Transverse colon (tissue), 4 donors: ENCODE results near the gene SAMD5. TPM values are rescaled to one million over a fixed set of nuclear protein-coding genes. Genes with fewer than 3 reads are reported as not detected.

Experiments
- DNase-seq: peaks from one replicate; pipeline ENCODE4 v3.0.0-alpha.2; 2019
- H3K27ac ChIP-seq, 4 donors: fragments of 200-600 bp; sonication (generic); 2 replicates each; pipeline ENCODE4 v1.5.1; 2016 to 2018; ENCODE audit warnings: inconsistent platforms in 4 of 4
- H3K27me3 ChIP-seq: fragments of 200-600 bp; sonication (generic); 2 replicates; pipeline ENCODE4 v1.5.1; 2017; ENCODE audit warnings: inconsistent platforms
- H3K36me3 ChIP-seq, 4 donors: fragments of 200-600 bp; sonication (generic); 2 replicates each; pipeline ENCODE4 v1.5.1; 2017 to 2019; ENCODE audit warnings: inconsistent platforms in 4 of 4
- H3K4me1 ChIP-seq, 4 donors: fragments of 200-600 bp; sonication (generic); 2 replicates each; pipeline ENCODE4 v1.5.1; 2017 to 2020; ENCODE audit warnings: inconsistent platforms in 4 of 4
- H3K4me3 ChIP-seq, 4 donors: fragments of 200-600 bp; sonication (generic); 1 replicate in 1 of 4; 2 replicates in 3 of 4; pipeline versions ENCODE4 v1.5.1 to v1.6.1; 2017 to 2019; ENCODE audit warnings: inconsistent platforms in 4 of 4
- H3K9me3 ChIP-seq, 2 donors: fragments of 200-600 bp; sonication (generic); 2 replicates each; pipeline ENCODE4 v1.5.1; 2017 to 2019; ENCODE audit warnings: inconsistent platforms in 2 of 2
- EP300 ChIP-seq: sonication (generic); formaldehyde crosslinking; IDR thresholded peaks from one replicate; pipeline ENCODE4 v1.6.1; 2017; ENCODE audit warnings: antibody characterized with exemption, low read depth
- POLR2A ChIP-seq: fragments of 450-650 bp; IDR thresholded peaks from one replicate; pipeline ENCODE4 v1.6.1; 2016; ENCODE audit warnings: antibody characterized with exemption, mild to moderate bottlenecking, moderate library complexity
- POLR2AphosphoS5 ChIP-seq, 3 donors: sonication (generic); formaldehyde crosslinking; IDR thresholded peaks; one replicate each; pipeline ENCODE4 v1.6.1; 2016; ENCODE audit warnings: antibody characterized with exemption in 3 of 3
- whole genome bisulfite sequencing, 2 donors: methylation state at CpG; one replicate each; pipeline ENCODE4 v1.1.5; 2018; ENCODE audit warnings: low coverage in 1 of 2; 5-methylcytosine and 5-hydroxymethylcytosine counted together
- in situ Hi-C, 4 donors: fragments of 200-750 bp; cut with MboI; loops; one replicate each; pipeline versions ENCODE4 v1.15.0 to v1.15.1; 2017; ENCODE audit warnings: low sequenced_read_pairs in 3 of 4, low pct_ligation_motif_present in 1 of 4, low pct_unique_long_range_greater_than_20kb in 1 of 4
- intact Hi-C: fragments of 100-400 bp; cut with DNase I; formaldehyde crosslinking; loops from one replicate; pipeline ENCODE4 v1.15.1; 2023; ENCODE audit warnings: low total_unique reads
- total RNA-seq, 4 donors: library from RNA; depleted of rRNA; stranded (reverse); fragments of >200 nt; gene quantifications; one replicate each; pipeline ENCODE4 v1.1.0, GENCODE V29; 2016
- TF ChIP-seq, protein P1 (sequence below), 5 experiments: fragments of 200-600 bp in 3 of 5; fragments of 450-650 bp in 2 of 5; sonication (generic) in 3 of 5; IDR thresholded peaks; 1 replicate in 2 of 5; 2 replicates in 3 of 5; pipeline ENCODE4 v1.5.1; 2016 to 2017; ENCODE audit warnings: antibody characterized with exemption in 5 of 5, inconsistent platforms in 3 of 5, mild to moderate bottlenecking in 2 of 5, moderate library complexity in 1 of 5

Gene SAMD5
- total RNA-seq, 4 donors from 2014 or later, result 1.5 to 7.8 (median 3.7) TPM

DNA sequence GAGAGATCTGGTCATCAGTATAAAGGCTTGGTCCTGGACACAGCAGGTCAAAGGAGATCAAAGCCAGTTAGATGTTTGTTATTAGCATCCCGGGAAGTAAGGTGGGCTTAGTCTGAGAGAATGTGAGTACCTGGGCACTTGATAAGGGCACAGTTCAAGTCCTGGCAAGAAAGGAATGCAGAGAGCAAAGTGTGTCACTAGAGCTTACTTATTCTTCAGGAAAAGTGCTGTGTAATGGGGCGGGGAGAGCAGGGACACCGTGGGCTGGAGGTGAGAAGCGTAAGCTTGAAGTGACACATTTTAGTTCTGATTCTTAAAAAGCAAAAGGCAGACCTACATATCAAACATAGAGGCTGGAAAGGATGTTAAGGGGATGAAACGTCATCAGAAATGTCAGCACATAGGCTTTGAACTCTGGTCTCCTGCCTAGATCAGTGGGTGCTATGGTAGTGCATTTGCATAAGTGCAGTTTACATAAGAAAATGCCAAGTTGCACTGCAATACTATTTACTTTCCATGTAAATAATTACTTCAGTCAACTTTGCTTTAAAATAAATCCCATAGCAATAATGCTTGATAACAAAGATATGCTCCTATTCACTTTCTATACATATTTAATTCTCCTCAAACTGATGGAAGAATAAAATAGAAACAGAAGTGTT lies 2.6 kb downstream of the SAMD5 start:
- H3K4me1 ChIP-seq, result peaks cover 6 to 35% (median 17%) of the 10 kb centered on the region in 4 donors
- peak; percentile 14 for DNase-seq
- H3K4me3 ChIP-seq, result peak overlapping the region in 1 of 4 donors; percentile 10
- H3K27me3 ChIP-seq, result peaks cover 16% of the 10 kb centered on the region
- in situ Hi-C loops, result loop anchor here in 1 of 4 donors (25.0 kb wide), 1 partner anchor 951 kb away; no protein-coding TSS in a partner anchor
- TF ChIP-seq EP300 (no peak), POLR2AphosphoS5 (IDR thresholded peaks at IDR 0.05) (no peak)
- H3K27ac ChIP-seq, result peak overlapping the region in 3 of 4 donors; percentile 45 to 87 (median 83)
- WGBS, 2 donors, result 35 to 71% methylated on average over 4 to 5 of the region's 5 CpGs
- no peaks in the 10 kb centered on the region for H3K9me3 ChIP-seq
- no peaks in the 10 kb centered on the region for H3K36me3 ChIP-seq
- intact Hi-C loops, result no loop called here

DNA sequence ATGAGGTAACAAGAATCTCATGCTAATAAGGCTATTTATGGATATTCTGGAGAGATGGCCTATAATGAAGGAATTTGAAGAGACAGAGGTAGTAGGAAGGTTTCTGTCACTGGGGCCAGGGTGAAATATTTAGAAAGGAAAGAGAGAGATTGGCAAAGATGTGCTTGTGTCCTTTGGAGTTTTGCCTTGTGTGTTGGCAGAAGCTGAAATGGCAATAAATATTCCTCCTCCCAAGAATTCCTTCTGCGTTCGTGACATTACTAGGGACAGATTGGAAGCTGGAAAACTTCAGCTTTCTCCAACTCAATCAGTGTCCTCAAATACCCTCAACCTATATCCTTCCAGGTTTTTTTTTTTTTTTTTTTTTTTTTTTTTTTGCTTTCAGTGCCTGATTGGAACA lies 6.3 kb downstream of the SAMD5 start:
- 45 to 46% methylated on average over 2 of the region's 2 CpGs for WGBS, 2 donors
- no peak for DNase-seq
- Histone ChIP-seq H3K4me1 (peaks cover 0 to 10% (median under 1%) of the 10 kb centered on the region in 4 donors), H3K4me3 (no peak overlapping the region), H3K9me3 (no peaks in the 10 kb centered on the region), H3K36me3 (no peaks in the 10 kb centered on the region), H3K27ac (no peak overlapping the region), H3K27me3 (no peaks in the 10 kb centered on the region)
- TF ChIP-seq EP300 (no peak), POLR2AphosphoS5 (IDR thresholded peaks at IDR 0.05) (no peak), POLR2A (no peak)
- TF ChIP-seq, protein P1, sequence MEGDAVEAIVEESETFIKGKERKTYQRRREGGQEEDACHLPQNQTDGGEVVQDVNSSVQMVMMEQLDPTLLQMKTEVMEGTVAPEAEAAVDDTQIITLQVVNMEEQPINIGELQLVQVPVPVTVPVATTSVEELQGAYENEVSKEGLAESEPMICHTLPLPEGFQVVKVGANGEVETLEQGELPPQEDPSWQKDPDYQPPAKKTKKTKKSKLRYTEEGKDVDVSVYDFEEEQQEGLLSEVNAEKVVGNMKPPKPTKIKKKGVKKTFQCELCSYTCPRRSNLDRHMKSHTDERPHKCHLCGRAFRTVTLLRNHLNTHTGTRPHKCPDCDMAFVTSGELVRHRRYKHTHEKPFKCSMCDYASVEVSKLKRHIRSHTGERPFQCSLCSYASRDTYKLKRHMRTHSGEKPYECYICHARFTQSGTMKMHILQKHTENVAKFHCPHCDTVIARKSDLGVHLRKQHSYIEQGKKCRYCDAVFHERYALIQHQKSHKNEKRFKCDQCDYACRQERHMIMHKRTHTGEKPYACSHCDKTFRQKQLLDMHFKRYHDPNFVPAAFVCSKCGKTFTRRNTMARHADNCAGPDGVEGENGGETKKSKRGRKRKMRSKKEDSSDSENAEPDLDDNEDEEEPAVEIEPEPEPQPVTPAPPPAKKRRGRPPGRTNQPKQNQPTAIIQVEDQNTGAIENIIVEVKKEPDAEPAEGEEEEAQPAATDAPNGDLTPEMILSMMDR (IDR thresholded peaks at IDR 0.05), result no peak
- in situ Hi-C loops, result loop anchor here in 1 of 4 donors (25.0 kb wide), 1 partner anchor 947 kb away; no protein-coding TSS in a partner anchor
- intact Hi-C loops, result no loop called here

DNA sequence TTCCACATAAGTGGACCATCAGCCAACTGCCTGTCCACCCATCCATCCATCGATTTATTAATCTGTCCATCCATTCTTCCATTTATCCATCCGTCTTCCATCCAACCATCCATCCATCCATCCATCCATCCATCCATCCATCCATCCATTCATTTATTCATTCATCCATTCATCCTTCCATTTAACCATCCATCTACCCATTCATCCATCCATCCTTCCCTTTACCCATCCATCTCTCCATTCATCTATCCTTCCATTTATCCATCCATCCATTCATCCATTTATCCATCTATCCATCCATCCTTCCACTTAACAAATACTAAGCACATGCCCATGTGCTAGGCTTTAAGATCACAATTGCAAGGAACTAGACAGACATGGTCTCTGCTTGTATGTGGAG lies 6.8 kb downstream of the SAMD5 start:
- in situ Hi-C loops, result loop anchor here in 1 of 4 donors (25.0 kb wide), 1 partner anchor 947 kb away; no protein-coding TSS in a partner anchor
- TF ChIP-seq, protein P1 (IDR thresholded peaks at IDR 0.05), result no peak
- TF ChIP-seq POLR2A (no peak), EP300 (no peak), POLR2AphosphoS5 (IDR thresholded peaks at IDR 0.05) (no peak)
- intact Hi-C loops, result no loop called here
- Histone ChIP-seq H3K4me1 (peaks cover 0 to 5% (median 0%) of the 10 kb centered on the region in 4 donors), H3K36me3 (no peaks in the 10 kb centered on the region), H3K4me3 (no peak overlapping the region), H3K27ac (no peak overlapping the region), H3K27me3 (no peaks in the 10 kb centered on the region), H3K9me3 (no peaks in the 10 kb centered on the region)
- no peak for DNase-seq
- 85 to 90% methylated on average over 2 of the region's 2 CpGs for WGBS, 2 donors

DNA sequence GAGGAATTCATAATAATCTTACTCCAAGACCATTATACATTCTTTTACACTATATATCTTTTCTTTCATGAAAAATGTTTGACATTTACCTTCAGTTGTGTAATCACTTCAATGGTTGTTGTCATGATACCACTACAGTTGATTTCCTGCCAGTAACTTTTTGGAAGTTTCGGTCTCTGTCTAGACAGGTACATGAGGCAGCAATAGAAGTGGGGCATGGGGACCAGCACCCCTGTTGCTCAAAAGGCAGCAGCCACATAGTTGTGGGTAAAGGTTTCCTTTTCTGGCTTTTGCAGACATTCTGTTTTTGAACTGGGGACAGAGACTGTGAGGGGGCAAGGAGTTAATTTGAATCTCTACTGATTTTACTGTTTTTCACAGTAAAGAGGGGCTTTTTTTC lies 14.1 kb downstream of the SAMD5 start:
- Histone ChIP-seq H3K36me3 (no peaks in the 10 kb centered on the region), H3K27me3 (no peaks in the 10 kb centered on the region), H3K4me1 (no peaks in the 10 kb centered on the region), H3K9me3 (no peaks in the 10 kb centered on the region), H3K27ac (no peak overlapping the region), H3K4me3 (no peak overlapping the region)
- intact Hi-C loops (no loop called here), in situ Hi-C loops (loop anchor here in 1 of 4 donors (25.0 kb wide), 1 partner anchor 940 kb away; no protein-coding TSS in a partner anchor)
- DNase-seq, result no peak
- no peak for TF ChIP-seq POLR2A
- TF ChIP-seq, protein P1 (IDR thresholded peaks at IDR 0.05), result no peak
- no peak for TF ChIP-seq POLR2AphosphoS5 (IDR thresholded peaks at IDR 0.05)
- no peak for TF ChIP-seq EP300
- 88% methylated on average over 1 of the region's 1 CpG; no CpG with 5 or more reads in 1 of the 2 donors for WGBS, 2 donors
